Breast epithelium (tissue), 3 donors: ENCODE results near the gene CTH.
"Not testable (repeated sequence)": the region's sequence is repeated elsewhere in the genome, so short reads cannot be mapped to it uniquely, and the experiment has no call there.

Experiments
- CTCF ChIP-seq, 3 donors: fragments of 450-650 bp; IDR thresholded peaks; one replicate each; pipeline ENCODE4 v1.5.1; 2016 to 2017; ENCODE audit warnings: antibody characterized with exemption in 3 of 3, mild to moderate bottlenecking in 3 of 3, moderate library complexity in 3 of 3
- POLR2A ChIP-seq: fragments of 450-650 bp; IDR thresholded peaks from one replicate; pipeline ENCODE4 v1.6.1; 2016; ENCODE audit warnings: antibody characterized with exemption, mild to moderate bottlenecking, moderate library complexity
- POLR2AphosphoS5 ChIP-seq, 3 donors: sonication (generic); formaldehyde crosslinking; IDR thresholded peaks; one replicate each; pipeline ENCODE4 v1.6.1; 2017; ENCODE audit warnings: antibody characterized with exemption in 3 of 3

DNA sequence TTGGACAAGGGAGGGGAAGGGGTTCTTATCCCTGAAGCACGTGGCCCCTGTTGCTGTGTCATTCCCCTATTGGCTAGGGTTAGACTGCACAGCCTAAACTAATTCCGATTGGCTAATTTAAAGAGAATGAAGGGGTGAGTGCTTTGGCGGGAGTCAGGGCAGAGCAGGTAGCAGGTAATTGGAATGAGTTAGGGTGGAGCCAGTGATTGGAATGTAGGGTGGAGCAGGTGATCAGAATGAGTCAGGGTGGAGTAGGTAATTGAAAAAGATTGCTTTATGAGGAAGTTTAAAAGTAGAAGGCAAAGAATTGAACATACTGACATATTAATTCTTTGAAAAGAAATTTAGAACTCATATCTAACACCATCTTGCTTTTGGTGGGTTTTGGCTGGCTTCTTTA, 44.1 kb upstream of the CTH start:
- TF ChIP-seq POLR2A; CTCF (IDR thresholded peaks at IDR 0.05); POLR2AphosphoS5 (IDR thresholded peaks at IDR 0.05): not testable (repeated sequence)
